Astrocyte of the cerebellum (primary cell): Measurements from ENCODE around the gene CETN2.
"Not testable (repeated sequence)": the region's sequence is repeated elsewhere in the genome, so short reads cannot be mapped to it uniquely, and the experiment has no call there.

ENCODE experiments used
- DNase-seq: peaks from one replicate; pipeline ENCODE4 v3.0.0-alpha.2; 2011; ENCODE audit warnings: low read depth
- H3K4me3 ChIP-seq: 2 replicates; pipeline ENCODE4 v1.5.1; 2011; ENCODE audit warnings: mild to moderate bottlenecking, low read depth, low read length, moderate library complexity
- CTCF ChIP-seq: IDR thresholded peaks from 2 replicates; pipeline ENCODE4 v1.5.1; 2012; ENCODE audit warnings: low read length, low read depth, moderate library complexity, mild to moderate bottlenecking; ENCODE audit errors: missing control alignments
- in situ Hi-C: cut with HindIII; loops from 2 replicates; pipeline ENCODE4 v1.10.0; 2017; ENCODE audit warnings: low sequenced_read_pairs

CETN2 gene

GRCh38 chrX:152813206-152813605 lies 17.4 kb downstream of the CETN2 start:
- in situ Hi-C loops: no loop called here
- DNase-seq: no peak
- no peak overlapping the region for H3K4me3 ChIP-seq
- TF ChIP-seq CTCF: no peak

GRCh38 chrX:152810403-152810802 lies 20.2 kb downstream of the CETN2 start:
- DNase-seq: no peak
- in situ Hi-C loops: no loop called here
- no peak for TF ChIP-seq CTCF
- no peak overlapping the region for H3K4me3 ChIP-seq

- no peak overlapping the region for H3K4me3 ChIP-seq
- no peak for DNase-seq
- TF ChIP-seq CTCF: no peak
- in situ Hi-C loops: no loop called here
Observed at GRCh38 chrX:152806035-152806434, 24.5 kb downstream of the CETN2 start.

- no peak for DNase-seq
- no peak for TF ChIP-seq CTCF
- no peak overlapping the region for H3K4me3 ChIP-seq
- in situ Hi-C loops: no loop called here
Observed at GRCh38 chrX:152798945-152799344, 31.6 kb downstream of the CETN2 start.

GRCh38 chrX:152787062-152787461 lies 43.5 kb downstream of the CETN2 start:
- DNase-seq, H3K4me3 ChIP-seq, in situ Hi-C loops: not testable (repeated sequence)
